ENCODE data around the gene SYNJ2.
A peak's percentile ranks its signal among the peaks of the same experiment; 100 is the strongest.
"Not testable (repeated sequence)": the region's sequence is repeated elsewhere in the genome, so short reads cannot be mapped to it uniquely, and the experiment has no call there.

The SYNJ2 gene

DNA sequence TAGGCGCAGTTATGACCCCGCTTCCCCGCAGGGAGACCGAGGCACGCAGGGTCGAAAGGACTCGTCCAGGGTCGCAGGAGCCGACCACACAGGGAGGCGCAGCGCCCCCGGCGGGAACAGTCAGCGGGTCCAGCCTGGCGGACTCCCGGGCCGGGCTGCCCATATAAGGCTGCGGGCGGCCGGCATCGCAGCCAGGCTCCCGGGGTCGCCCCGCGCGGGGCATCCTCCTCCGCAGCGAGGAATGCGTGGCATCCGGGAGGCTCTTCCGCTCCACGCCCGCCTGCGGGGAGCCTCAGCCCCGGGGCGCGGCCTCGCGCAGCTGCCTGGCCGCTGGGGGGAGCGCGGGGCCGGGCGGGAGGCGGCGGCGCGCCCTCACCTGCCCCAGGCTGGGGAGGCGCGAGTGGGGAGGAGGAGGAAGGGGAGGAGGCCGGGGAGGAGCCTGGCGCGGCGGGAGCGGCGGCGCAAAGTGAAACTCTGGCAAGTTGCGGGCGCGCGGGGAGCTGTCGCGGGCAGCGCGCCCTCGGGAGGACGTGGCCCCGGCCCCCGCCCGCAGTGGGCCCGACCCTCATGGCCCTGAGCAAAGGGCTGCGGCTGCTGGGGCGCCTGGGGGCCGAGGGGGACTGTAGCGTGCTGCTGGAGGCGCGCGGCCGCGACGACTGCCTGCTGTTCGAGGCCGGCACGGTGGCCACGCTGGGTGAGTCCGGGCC is at the start of gene SYNJ2:
SYNJ2 (plus strand) TSS at position 469 of the 707 bp plus-strand sequence; CDS start at position 568, 99 bp downstream.
- DNase-seq = peak; percentile 86

DNA sequence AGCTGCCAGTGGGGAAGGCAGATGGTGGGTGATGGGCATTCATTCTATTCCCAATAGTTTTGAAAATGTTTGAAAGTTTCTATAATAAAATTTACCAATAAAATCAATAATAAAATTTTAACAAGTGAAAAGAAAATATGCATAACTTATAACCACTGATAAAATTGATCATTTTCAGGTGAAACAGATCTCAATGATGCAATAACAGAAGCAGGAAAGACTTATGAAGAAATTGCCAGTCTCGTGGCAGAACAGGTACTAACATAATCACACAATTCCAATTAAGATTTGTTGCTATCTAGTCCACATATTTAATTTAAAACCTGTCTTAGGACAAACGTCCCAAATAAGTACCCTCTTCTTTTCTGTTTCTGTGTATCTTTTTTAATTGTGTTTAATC is 45.9 kb upstream of the SYNJ2 start:
- no peak for DNase-seq

DNA sequence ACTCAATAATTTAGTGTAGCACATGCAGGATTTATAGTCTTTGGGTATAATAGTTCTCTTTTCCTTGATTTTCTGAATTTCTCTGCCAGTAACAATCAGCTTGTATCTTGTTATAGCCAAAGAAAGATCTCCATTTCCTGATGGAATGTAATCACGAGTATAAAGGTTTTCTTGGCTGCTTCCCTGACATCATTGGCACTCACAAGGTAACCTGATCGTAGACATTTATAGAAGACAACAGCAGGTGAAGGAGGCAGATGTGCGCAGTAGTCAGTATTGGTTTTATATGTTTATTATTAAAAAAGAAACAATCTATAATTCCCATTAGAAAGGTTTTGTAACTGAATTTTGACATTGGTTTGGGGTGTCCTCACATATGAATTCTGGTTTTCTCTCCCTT is 44.3 kb upstream of the SYNJ2 start:
- no peak for DNase-seq

- DNase-seq = no peak
These were observed 43.7 kb upstream of the SYNJ2 start for GRCh38 chr6:157937916-157938315.

DNA sequence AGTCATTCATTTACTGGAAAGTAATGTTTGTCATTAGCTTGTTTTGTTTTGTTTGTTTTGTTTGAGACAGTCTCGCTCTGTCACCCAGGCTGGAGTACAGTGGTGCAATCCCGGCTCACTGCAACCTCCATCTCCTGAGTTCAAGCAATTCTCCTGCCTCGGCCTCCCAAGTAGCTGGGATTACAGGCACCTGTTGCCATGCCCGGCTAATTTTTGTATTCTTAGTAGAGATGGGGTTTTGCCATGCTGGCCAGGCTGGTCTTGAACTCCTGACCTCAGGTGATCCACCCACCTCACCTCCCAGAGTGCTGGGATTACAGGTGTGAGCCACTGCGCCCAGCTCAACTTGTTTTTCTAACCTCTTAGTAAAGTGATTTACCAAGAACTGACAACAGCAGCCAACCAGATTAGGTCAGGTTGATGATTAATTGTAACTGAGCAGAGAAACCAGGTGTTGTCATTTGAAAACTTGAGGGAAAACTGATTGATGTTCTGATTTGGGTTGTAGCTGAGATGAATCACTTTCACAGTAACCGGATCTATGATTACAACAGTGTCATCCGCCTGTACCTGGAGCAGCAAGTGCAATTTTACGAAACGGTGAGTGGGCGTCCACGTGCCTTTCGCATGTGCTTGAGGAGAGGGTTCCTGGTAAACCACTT is 41.2 kb upstream of the SYNJ2 start:
- DNase-seq = not testable (repeated sequence)

GRCh38 chr6:157941101-157941863 is 40.4 kb upstream of the SYNJ2 start:
- no peak for DNase-seq

GRCh38 chr6:157942351-157942750 is 39.3 kb upstream of the SYNJ2 start:
- DNase-seq = no peak

- no peak for DNase-seq
These were observed 38.3 kb upstream of the SYNJ2 start for GRCh38 chr6:157943249-157943963.

DNA sequence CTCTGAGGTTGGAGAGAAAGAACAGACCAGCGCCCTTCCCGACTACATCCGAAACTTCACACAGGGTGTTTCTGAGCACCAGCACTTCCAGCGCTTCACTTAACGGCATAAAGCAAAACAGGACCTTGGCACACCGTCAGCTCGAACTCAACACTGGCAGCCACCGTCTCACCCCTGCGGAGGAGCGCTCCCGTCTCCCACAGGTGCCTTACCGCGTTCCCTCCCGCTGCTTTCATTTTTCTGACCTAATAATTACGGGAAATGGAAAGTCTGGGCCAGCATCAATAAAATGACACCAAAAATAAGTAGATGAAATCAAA is 37.7 kb upstream of the SYNJ2 start:
- DNase-seq = no peak

GRCh38 chr6:157944983-157945931 is 36.4 kb upstream of the SYNJ2 start:
- DNase-seq = peak; percentile 67

GRCh38 chr6:157946053-157946617 is 35.5 kb upstream of the SYNJ2 start:
- no peak for DNase-seq

DNA sequence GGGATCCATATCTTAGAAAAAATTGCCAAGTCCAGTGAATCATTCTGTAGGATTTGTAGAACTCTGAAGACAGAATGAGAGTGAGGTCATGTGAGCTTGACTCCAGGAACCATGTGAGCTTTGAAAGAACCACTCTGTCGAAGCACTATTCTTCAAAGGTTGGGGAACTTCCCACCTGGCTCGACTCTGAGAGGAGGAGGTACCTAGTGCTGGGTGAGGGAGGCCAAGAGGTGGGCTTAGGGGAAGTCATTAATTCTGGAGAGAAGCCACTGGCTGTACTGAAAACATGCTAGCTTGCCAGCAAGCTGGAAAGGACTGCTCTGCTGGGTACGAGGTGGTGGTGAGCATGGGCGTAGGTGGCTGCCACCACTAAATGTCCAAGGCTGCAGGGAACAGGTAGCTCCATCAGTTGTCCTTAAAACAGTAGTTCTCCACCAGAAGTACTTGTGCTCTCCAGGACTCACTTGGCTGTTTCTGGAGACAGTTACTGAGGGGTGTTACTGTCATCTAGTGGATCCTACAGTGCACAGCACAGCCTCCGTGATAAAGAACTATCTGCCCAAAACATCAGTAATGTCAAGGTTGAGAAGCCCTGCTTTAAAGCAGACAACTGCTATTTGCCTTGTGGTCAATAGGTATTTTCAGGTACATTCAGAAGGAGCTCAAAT is 34.7 kb upstream of the SYNJ2 start:
- no peak for DNase-seq

DNA sequence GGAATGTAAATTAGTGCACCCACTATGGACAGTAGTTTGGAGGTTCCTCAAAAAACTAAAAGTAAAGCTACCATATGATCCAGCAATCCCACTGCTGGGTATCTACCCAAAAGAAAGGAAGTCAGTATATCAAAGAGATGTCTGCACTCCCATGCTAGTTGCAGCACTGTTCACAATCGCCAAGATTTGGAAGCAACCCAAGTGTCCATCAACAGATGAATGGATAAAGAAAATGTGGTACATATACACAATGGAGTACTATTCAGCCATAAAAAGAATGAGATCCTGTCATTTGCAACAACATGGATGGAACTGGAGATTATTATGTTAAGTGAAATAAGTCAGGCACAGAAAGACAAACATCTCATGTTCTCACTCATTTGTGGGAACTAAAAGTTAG is 30.8 kb upstream of the SYNJ2 start:
- DNase-seq = not testable (repeated sequence)

- no peak for DNase-seq
These were observed 29.8 kb upstream of the SYNJ2 start for GRCh38 chr6:157951828-157952227.

- no peak for DNase-seq
These were observed 28.8 kb upstream of the SYNJ2 start for GRCh38 chr6:157952861-157953351.

DNA sequence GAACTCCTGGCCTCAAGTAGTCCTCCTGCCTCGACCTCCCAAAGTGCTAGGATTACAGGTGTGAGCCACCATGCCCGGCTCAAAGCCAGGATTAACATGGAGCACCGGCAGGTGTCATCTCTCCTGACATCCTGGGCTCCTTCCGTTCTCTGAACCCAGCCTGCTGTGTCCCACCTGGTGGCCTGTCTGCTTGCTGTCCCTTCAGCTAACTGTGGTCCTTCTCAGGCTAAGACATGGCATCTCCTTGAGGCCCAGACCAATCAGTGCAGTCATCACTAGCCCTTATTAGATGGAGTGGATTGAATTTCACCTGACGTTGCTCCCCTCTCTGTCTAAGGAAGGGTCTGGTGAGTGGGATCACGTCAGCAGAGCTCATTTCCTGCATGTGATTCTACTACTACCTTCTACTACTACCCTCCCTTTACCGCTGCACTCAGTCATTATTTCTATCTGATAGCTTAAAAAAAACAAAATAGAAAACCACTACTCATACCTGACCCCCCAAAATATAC is 28.0 kb upstream of the SYNJ2 start:
- no peak for DNase-seq

- DNase-seq = no peak
These were observed 27.2 kb upstream of the SYNJ2 start for GRCh38 chr6:157954150-157955117.

DNA sequence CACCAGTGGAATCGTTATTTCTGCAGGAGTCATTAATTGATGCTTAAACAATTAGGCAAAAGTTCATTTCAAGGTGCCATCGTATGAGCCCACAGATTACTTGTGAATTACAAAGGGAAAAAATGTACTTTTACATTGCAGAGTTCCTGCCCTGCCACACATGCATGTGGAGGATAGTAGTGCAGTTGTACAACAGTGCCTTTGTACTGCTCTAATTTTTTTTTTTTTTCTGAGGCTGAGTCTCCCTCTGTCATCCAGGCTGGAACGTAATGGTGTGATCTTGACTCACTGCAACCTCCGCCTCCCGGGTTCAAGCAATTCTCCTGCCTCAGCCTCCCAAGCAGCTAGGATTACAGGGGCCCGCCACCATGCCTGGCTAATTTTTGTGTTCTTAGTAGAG is 26.0 kb upstream of the SYNJ2 start:
- DNase-seq = no peak

GRCh38 chr6:157956171-157956730 is 25.4 kb upstream of the SYNJ2 start:
- no peak for DNase-seq

All from activated CD8-positive, alpha-beta memory T cell treated with anti-CD3 and anti-CD28 coated beads, Interleukin-2, amount 50 U/mL, for 4 hours (primary cell).